Neutrophil (primary cell): ENCODE measurements around the gene CSGALNACT2.
"Not testable (repeated sequence)": the region's sequence is repeated elsewhere in the genome, so short reads cannot be mapped to it uniquely, and the experiment has no call there.

ENCODE experiments used
- H3K27ac ChIP-seq: fragments of 200-600 bp; sonication (generic); 2 replicates; pipeline ENCODE4 v1.5.1; 2016; ENCODE audit warnings: mild to moderate bottlenecking, moderate library complexity
- H3K27me3 ChIP-seq: fragments of 200-600 bp; sonication (generic); 2 replicates; pipeline ENCODE4 v1.6.0; 2016; ENCODE audit warnings: mild to moderate bottlenecking
- H3K36me3 ChIP-seq: fragments of 200-600 bp; sonication (generic); 2 replicates; pipeline ENCODE4 v1.5.1; 2017
- H3K4me1 ChIP-seq, 2 experiments: fragments of 200-600 bp in 1 of 2; sonication (generic) in 1 of 2; 1 replicate in 1 of 2; 2 replicates in 1 of 2; pipeline versions ENCODE4 v1.5.1 to v1.6.1; 2013 to 2016; ENCODE audit warnings: low read depth in 1 of 2, low read length in 1 of 2, mild to moderate bottlenecking in 1 of 2, moderate library complexity in 1 of 2; ENCODE audit not compliant: control insufficient read depth in 1 of 2, insufficient read depth in 1 of 2
- H3K4me3 ChIP-seq, 2 experiments: fragments of 200-600 bp in 1 of 2; sonication (generic) in 1 of 2; 1 replicate in 1 of 2; 2 replicates in 1 of 2; pipeline ENCODE4 v1.5.1; 2013 to 2016; ENCODE audit warnings: low read depth in 1 of 2, low read length in 1 of 2, mild to moderate bottlenecking in 1 of 2, moderate library complexity in 1 of 2
- H3K9me3 ChIP-seq: fragments of 200-600 bp; sonication (generic); 2 replicates; pipeline ENCODE4 v1.5.1; 2016
- TF ChIP-seq, protein P1 (sequence below): fragments of 200-600 bp; sonication (generic); IDR thresholded peaks from 2 replicates; pipeline ENCODE4 v1.5.1; 2016; ENCODE audit warnings: antibody characterized with exemption

CSGALNACT2 gene

GRCh38 chr10:43093423-43094076 lies 44.7 kb upstream of the CSGALNACT2 start:
- TF ChIP-seq, protein P1, sequence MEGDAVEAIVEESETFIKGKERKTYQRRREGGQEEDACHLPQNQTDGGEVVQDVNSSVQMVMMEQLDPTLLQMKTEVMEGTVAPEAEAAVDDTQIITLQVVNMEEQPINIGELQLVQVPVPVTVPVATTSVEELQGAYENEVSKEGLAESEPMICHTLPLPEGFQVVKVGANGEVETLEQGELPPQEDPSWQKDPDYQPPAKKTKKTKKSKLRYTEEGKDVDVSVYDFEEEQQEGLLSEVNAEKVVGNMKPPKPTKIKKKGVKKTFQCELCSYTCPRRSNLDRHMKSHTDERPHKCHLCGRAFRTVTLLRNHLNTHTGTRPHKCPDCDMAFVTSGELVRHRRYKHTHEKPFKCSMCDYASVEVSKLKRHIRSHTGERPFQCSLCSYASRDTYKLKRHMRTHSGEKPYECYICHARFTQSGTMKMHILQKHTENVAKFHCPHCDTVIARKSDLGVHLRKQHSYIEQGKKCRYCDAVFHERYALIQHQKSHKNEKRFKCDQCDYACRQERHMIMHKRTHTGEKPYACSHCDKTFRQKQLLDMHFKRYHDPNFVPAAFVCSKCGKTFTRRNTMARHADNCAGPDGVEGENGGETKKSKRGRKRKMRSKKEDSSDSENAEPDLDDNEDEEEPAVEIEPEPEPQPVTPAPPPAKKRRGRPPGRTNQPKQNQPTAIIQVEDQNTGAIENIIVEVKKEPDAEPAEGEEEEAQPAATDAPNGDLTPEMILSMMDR, result no peak
- H3K4me3 ChIP-seq, result no peak overlapping the region
- peaks cover 8% of the 10 kb centered on the region for H3K27me3 ChIP-seq
- H3K36me3 ChIP-seq, result no peaks in the 10 kb centered on the region
- H3K4me1 ChIP-seq, result peaks cover 15% of the 10 kb centered on the region in 2 experiments
- H3K27ac ChIP-seq, result no peak overlapping the region
- no peaks in the 10 kb centered on the region for H3K9me3 ChIP-seq

GRCh38 chr10:43094085-43094484 lies 44.2 kb upstream of the CSGALNACT2 start:
- TF ChIP-seq, protein P1, result no peak
- Histone ChIP-seq H3K36me3 (no peaks in the 10 kb centered on the region), H3K9me3 (no peaks in the 10 kb centered on the region), H3K27ac (no peak overlapping the region), H3K4me1 (peaks cover 15% of the 10 kb centered on the region in 2 experiments), H3K27me3 (peaks cover 8% of the 10 kb centered on the region), H3K4me3 (no peak overlapping the region)

DNA sequence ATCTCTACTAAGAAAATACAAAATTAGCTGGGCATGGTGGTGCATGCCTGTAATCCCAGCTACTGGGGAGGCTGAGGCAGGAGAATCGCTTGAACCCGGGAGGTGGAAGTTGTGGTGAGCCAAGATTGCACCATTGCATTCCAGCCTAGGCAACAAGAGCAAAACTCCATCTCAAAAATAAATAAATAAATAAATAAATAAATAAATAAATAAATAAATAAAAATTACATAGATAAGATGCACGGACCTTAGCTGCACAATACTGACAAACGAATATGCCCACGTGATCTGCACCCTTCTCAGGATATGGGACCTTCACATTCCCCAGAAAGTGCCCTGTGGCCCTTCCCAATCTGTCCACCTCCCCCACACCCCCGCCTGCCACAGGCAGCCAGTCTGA lies 38.9 kb upstream of the CSGALNACT2 start:
- not testable (repeated sequence) for H3K4me1 ChIP-seq, H3K36me3 ChIP-seq, H3K4me3 ChIP-seq, H3K9me3 ChIP-seq, H3K27ac ChIP-seq
- H3K27me3 ChIP-seq, result peaks cover 32% of the 10 kb centered on the region

- Histone ChIP-seq H3K36me3 (no peaks in the 10 kb centered on the region), H3K4me1 (peaks cover 5% of the 10 kb centered on the region in 2 experiments), H3K27ac (no peak overlapping the region), H3K27me3 (peaks cover 38% of the 10 kb centered on the region), H3K4me3 (no peak overlapping the region), H3K9me3 (no peaks in the 10 kb centered on the region)
- TF ChIP-seq, protein P1, result no peak
Observed at GRCh38 chr10:43099928-43100327, 38.3 kb upstream of the CSGALNACT2 start.

DNA sequence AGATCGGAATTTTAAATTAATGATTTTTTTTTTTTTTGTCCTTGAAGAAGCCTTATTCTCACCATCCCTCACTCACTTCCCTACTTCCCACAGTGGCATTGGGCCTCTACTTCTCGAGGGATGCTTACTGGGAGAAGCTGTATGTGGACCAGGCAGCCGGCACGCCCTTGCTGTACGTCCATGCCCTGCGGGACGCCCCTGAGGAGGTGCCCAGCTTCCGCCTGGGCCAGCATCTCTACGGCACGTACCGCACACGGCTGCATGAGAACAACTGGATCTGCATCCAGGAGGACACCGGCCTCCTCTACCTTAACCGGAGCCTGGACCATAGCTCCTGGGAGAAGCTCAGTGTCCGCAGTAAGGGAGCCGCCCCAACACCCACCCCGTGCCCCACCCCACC lies 37.9 kb upstream of the CSGALNACT2 start:
- TF ChIP-seq, protein P1, result no peak
- Histone ChIP-seq H3K9me3 (no peaks in the 10 kb centered on the region), H3K4me3 (no peak overlapping the region), H3K36me3 (no peaks in the 10 kb centered on the region), H3K27ac (no peak overlapping the region), H3K27me3 (peaks cover 42% of the 10 kb centered on the region), H3K4me1 (peaks cover 9 to 10% of the 10 kb centered on the region in 2 experiments)

DNA sequence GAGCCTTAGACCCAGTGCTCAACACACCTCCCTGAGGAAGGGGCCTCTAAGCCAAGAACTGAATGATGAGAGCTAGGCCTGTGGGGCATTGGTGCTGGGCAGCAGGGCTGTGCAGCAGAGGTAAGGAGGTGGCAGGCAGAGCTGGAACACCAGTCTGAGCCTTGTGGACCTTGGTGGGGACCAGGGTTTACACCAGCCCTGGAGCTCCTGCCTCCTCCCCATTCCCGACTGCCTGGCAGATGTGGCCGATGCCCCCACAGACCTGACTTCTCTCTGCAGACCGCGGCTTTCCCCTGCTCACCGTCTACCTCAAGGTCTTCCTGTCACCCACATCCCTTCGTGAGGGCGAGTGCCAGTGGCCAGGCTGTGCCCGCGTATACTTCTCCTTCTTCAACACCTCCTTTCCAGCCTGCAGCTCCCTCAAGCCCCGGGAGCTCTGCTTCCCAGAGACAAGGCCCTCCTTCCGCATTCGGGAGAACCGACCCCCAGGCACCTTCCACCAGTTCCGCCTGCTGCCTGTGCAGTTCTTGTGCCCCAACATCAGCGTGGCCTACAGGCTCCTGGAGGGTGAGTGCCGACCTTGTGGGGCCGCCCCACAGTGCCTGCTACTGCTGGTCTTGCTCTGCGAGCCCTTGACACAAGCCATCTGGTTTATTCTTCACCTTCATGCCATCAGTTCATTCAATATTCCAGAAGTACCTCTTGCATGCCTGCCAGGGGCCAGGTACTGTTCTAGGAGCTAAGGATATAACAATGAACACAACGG lies 36.0 kb upstream of the CSGALNACT2 start:
- Histone ChIP-seq H3K27ac (no peak overlapping the region), H3K36me3 (no peaks in the 10 kb centered on the region), H3K27me3 (peaks cover 43% of the 10 kb centered on the region), H3K4me1 (peaks cover 20 to 25% of the 10 kb centered on the region in 2 experiments), H3K9me3 (no peaks in the 10 kb centered on the region), H3K4me3 (no peak overlapping the region)
- TF ChIP-seq, protein P1, result no peak
